Keratinocyte (primary cell): Measurements from ENCODE around the gene PRDM10. TPM values are rescaled to one million over a fixed set of nuclear protein-coding genes. Genes with fewer than 3 reads are reported as not detected.

Source experiments
- DNase-seq: peaks from one replicate; pipeline ENCODE4 v3.0.0-alpha.2; 2011; ENCODE audit warnings: low read depth, missing footprints, low spot score
- FAIRE-seq: peaks from 2 replicates; lab custom pipeline; 2011; peaks lifted over from hg19 to GRCh38; lab: Jason Lieb, UNC
- H2AFZ ChIP-seq: 2 replicates; pipeline ENCODE4 v1.6.0; 2012; ENCODE audit warnings: low read length, control low read depth, inconsistent platforms; ENCODE audit not compliant: control insufficient read depth
- H3K27ac ChIP-seq: 2 replicates; pipeline ENCODE4 v1.5.1; 2011; ENCODE audit warnings: low read length; ENCODE audit not compliant: control insufficient read depth, insufficient read depth
- H3K27me3 ChIP-seq: 3 replicates; pipeline ENCODE4 v1.6.0; 2011; ENCODE audit warnings: low read length; ENCODE audit not compliant: control insufficient read depth, insufficient read depth; ENCODE audit errors: extremely low read depth
- H3K36me3 ChIP-seq, 2 experiments: 2 replicates in 1 of 2; 3 replicates in 1 of 2; pipeline ENCODE4 v1.5.1; 2011; ENCODE audit warnings: low read length in 2 of 2, mild to moderate bottlenecking in 1 of 2; ENCODE audit not compliant: control insufficient read depth in 2 of 2, insufficient read depth in 2 of 2; ENCODE audit errors: extremely low read depth in 1 of 2
- H3K4me1 ChIP-seq: 3 replicates; pipeline ENCODE4 v1.5.1; 2011; ENCODE audit warnings: low read length; ENCODE audit not compliant: control insufficient read depth, insufficient read depth; ENCODE audit errors: extremely low read depth
- H3K4me2 ChIP-seq: 3 replicates; pipeline ENCODE4 v1.6.0; 2011; ENCODE audit warnings: low read depth, low read length; ENCODE audit not compliant: control insufficient read depth, insufficient read depth; ENCODE audit errors: extremely low read depth
- H3K4me3 ChIP-seq, 3 experiments: fragments of 200-600 bp in 1 of 3; sonication (generic) in 1 of 3; 2 replicates in 2 of 3; 3 replicates in 1 of 3; pipeline ENCODE4 v1.5.1; 2011 to 2016; ENCODE audit warnings: low read length in 3 of 3, mild to moderate bottlenecking in 3 of 3, control low read depth in 2 of 3, inconsistent platforms in 1 of 3, low read depth in 1 of 3, mixed read lengths in 1 of 3, mixed run types in 1 of 3, moderate library complexity in 1 of 3; ENCODE audit not compliant: control insufficient read depth in 2 of 3, insufficient read depth in 2 of 3; ENCODE audit errors: extremely low read depth in 1 of 3
- H3K79me2 ChIP-seq: 2 replicates; pipeline ENCODE4 v1.6.0; 2012; ENCODE audit warnings: low read length; ENCODE audit not compliant: control insufficient read depth, insufficient read depth
- H3K9ac ChIP-seq: 3 replicates; pipeline ENCODE4 v1.6.0; 2011; ENCODE audit warnings: low read length; ENCODE audit not compliant: control insufficient read depth, insufficient read depth; ENCODE audit errors: extremely low read depth
- H3K9me1 ChIP-seq: 3 replicates; pipeline ENCODE4 v1.6.0; 2011; ENCODE audit warnings: low read length; ENCODE audit not compliant: control insufficient read depth, insufficient read depth; ENCODE audit errors: extremely low read depth
- H3K9me3 ChIP-seq: 2 replicates; pipeline ENCODE4 v1.5.1; 2012; ENCODE audit warnings: low read depth, low read length; ENCODE audit not compliant: control insufficient read depth
- H4K20me1 ChIP-seq: 3 replicates; pipeline ENCODE4 v1.6.0; 2011; ENCODE audit warnings: low read length; ENCODE audit not compliant: control insufficient read depth, insufficient read depth; ENCODE audit errors: extremely low read depth
- CTCF ChIP-seq, 3 experiments: IDR thresholded peaks in 1 of 3; conservative IDR thresholded peaks in 1 of 3; optimal IDR thresholded peaks in 1 of 3; 2 replicates in 2 of 3; 3 replicates in 1 of 3; pipeline versions ENCODE3 to v1.5.1; 2011; ENCODE audit warnings: low read length in 3 of 3, mild to moderate bottlenecking in 3 of 3, moderate library complexity in 2 of 3, control low read depth in 1 of 3, inconsistent platforms in 1 of 3; ENCODE audit not compliant: insufficient read depth in 2 of 3; ENCODE audit errors: extremely low read depth in 1 of 3
- EZH2 ChIP-seq: IDR thresholded peaks from one replicate; pipeline ENCODE4 v1.6.1; 2012; ENCODE audit warnings: inconsistent platforms, mild to moderate bottlenecking, low read length, moderate library complexity
- dilution Hi-C: fragments of 300-500 bp; cut with MboI; formaldehyde crosslinking; loops from one replicate; pipeline ENCODE4 v1.7.0; 2020; ENCODE audit warnings: low sequenced_read_pairs; ENCODE audit not compliant: extremely low pct_ligation_motif_present
- polyA plus RNA-seq, 5 experiments: library from polyadenylated mRNA; depleted of rRNA in 3 of 5; stranded (reverse) in 3 of 5; stranded (forward) in 1 of 5; unstranded in 1 of 5; fragments of >200 nt; gene quantifications; 1 replicate in 1 of 5; 2 replicates in 3 of 5; 3 replicates in 1 of 5; pipeline versions ENCODE4 v1.2.1 to v1.2.3, GENCODE V29; 2011 to 2012; ENCODE audit warnings: missing spikeins in 2 of 5, low read depth in 1 of 5, low replicate concordance in 1 of 5

PRDM10 gene
- polyA plus RNA-seq, 1 donor (not counting 4 experiments of a cell fraction or from before 2014, with no cell fraction given), result 4.7 TPM

DNA sequence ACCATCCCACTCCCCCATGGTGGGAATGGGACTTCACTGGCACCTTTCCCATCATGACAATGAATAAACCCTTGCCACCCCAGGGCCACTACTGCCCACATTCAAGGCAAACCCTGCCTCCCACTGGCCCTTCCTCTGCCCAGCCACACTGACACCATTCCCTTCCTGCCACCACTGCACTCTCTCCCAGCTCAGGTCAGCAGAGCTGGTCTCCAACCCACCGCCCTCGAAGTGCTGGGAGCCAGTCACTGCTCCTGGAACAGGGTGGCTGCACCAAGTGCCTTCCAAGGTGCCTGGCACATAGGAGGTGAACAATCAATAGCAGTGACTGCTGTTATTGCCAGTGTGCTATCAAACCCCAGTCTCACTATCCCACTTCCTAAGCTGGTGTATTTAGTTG, 27.1 kb downstream of the PRDM10 start:
- no peaks in the 10 kb centered on the region for H3K9me1 ChIP-seq
- H3K9me3 ChIP-seq, result no peaks in the 10 kb centered on the region
- no peak overlapping the region for H3K4me2 ChIP-seq
- no peaks in the 10 kb centered on the region for H3K4me1 ChIP-seq
- H3K9ac ChIP-seq, result no peak overlapping the region
- no peak overlapping the region for H2AFZ ChIP-seq
- H3K36me3 ChIP-seq, result no peaks in the 10 kb centered on the region
- no peaks in the 10 kb centered on the region for H3K27me3 ChIP-seq
- no peak overlapping the region for H3K27ac ChIP-seq
- dilution Hi-C loops, result no loop called here
- TF ChIP-seq CTCF (optimal IDR thresholded peaks at IDR 0.05 in 1 of 3, IDR thresholded peaks at IDR 0.05 in 1 of 3, conservative IDR thresholded peaks at IDR 0.05 in 1 of 3; ENCODE audit: extremely low read depth in 1 of 3, insufficient read depth in 2 of 3, low read length in 3 of 3) (no peak), EZH2 (no peak)
- no peaks in the 10 kb centered on the region for H4K20me1 ChIP-seq
- DNase-seq, result no peak
- peaks cover 8% of the 10 kb centered on the region for H3K79me2 ChIP-seq
- no peak overlapping the region for H3K4me3 ChIP-seq
- no peak for FAIRE-seq

- FAIRE-seq (no peak), DNase-seq (no peak)
- Histone ChIP-seq H3K4me2 (no peak overlapping the region), H3K27me3 (no peaks in the 10 kb centered on the region), H3K27ac (no peak overlapping the region), H4K20me1 (no peaks in the 10 kb centered on the region), H3K79me2 (peaks cover 8% of the 10 kb centered on the region), H3K9ac (no peak overlapping the region), H3K36me3 (no peaks in the 10 kb centered on the region), H3K4me3 (no peak overlapping the region), H3K4me1 (no peaks in the 10 kb centered on the region), H2AFZ (no peak overlapping the region), H3K9me3 (no peaks in the 10 kb centered on the region), H3K9me1 (no peaks in the 10 kb centered on the region)
- dilution Hi-C loops, result no loop called here
- TF ChIP-seq EZH2 (no peak), CTCF (optimal IDR thresholded peaks at IDR 0.05 in 1 of 3, IDR thresholded peaks at IDR 0.05 in 1 of 3, conservative IDR thresholded peaks at IDR 0.05 in 1 of 3; ENCODE audit: extremely low read depth in 1 of 3, insufficient read depth in 2 of 3, low read length in 3 of 3) (no peak)
Measured at GRCh38 chr11:129974672-129975071, 28.0 kb downstream of the PRDM10 start.
